ENCODE results near the gene IFITM5. TPM values are rescaled to one million over a fixed set of nuclear protein-coding genes. Genes with fewer than 3 reads are reported as not detected.

IFITM5 gene
- not detected in 2 replicates for total RNA-seq

GRCh38 chr11:299081-299891, at the start of gene IFITM5:
TSS of gene IFITM5 (minus strand) at chr11:299526. CDS start at chr11:299490, 36 bp downstream.

GRCh38 chr11:313787-314553, 14.6 kb upstream of the IFITM5 start, which contains the start of gene IFITM1:
TSS of gene IFITM1 (plus strand) at chr11:314040. CDS start at chr11:314171, 131 bp downstream.

GRCh38 chr11:307766-308708, 8.7 kb upstream of the IFITM5 start, which contains the start of gene IFITM2:
TSS of gene IFITM2 (plus strand) at chr11:307816. CDS start at chr11:308193, 377 bp downstream.

GRCh38 chr11:288478-289397, 10.6 kb downstream of the IFITM5 start, which contains the start of gene PGGHG:
TSS of gene PGGHG (plus strand) at chr11:289126. CDS start at chr11:289817, 691 bp downstream.

GRCh38 chr11:278001-278951, 21.1 kb downstream of the IFITM5 start, which contains the start of gene NLRP6:
TSS of gene NLRP6 (plus strand) at chr11:278407. CDS start at chr11:278570, 163 bp downstream.

Other genes starting within 250 kb of the IFITM5 start
- not detected in 2 replicates for gene SCGB1C1, start 106.4 kb downstream of the IFITM5 start, total RNA-seq
- 34.9 and 44.1 TPM in 2 replicates for gene BET1L, start 92.1 kb downstream of the IFITM5 start, total RNA-seq
- gene RIC8A, start 91.8 kb downstream of the IFITM5 start, total RNA-seq, result 194 and 250 TPM in 2 replicates
- 10.2 and 11.1 TPM in 2 replicates for gene SIRT3, start 63.2 kb downstream of the IFITM5 start, total RNA-seq
- 79.2 and 90.0 TPM in 2 replicates for gene PSMD13, start 62.5 kb downstream of the IFITM5 start, total RNA-seq
- gene NLRP6, start 21.1 kb downstream of the IFITM5 start, total RNA-seq, result not detected in 2 replicates
- 14.9 and 25.8 TPM in 2 replicates for gene PGGHG, start 10.4 kb downstream of the IFITM5 start, total RNA-seq
- gene IFITM2, start 8.3 kb upstream of the IFITM5 start, total RNA-seq, result 148 and 188 TPM in 2 replicates
- 31.5 and 106 TPM in 2 replicates for gene IFITM1, start 14.5 kb upstream of the IFITM5 start, total RNA-seq
- 135 and 137 TPM in 2 replicates for gene IFITM3, start 21.3 kb upstream of the IFITM5 start, total RNA-seq
- gene B4GALNT4, start 70.0 kb upstream of the IFITM5 start, total RNA-seq, result 2.2 and 11.6 TPM in 2 replicates
- 0.56 and 0.65 TPM in 2 replicates for gene PKP3, start 94.7 kb upstream of the IFITM5 start, total RNA-seq
- 11.1 and 14.8 TPM in 2 replicates for gene SIGIRR, start 115.5 kb upstream of the IFITM5 start, total RNA-seq
- gene ANO9, start 142.5 kb upstream of the IFITM5 start, total RNA-seq, result not detected in 2 replicates
- 30.7 and 49.7 TPM in 2 replicates for gene PTDSS2, start 150.8 kb upstream of the IFITM5 start, total RNA-seq
- gene RNH1, start 207.7 kb upstream of the IFITM5 start, total RNA-seq, result 279 and 507 TPM in 2 replicates
- gene HRAS, start 236.1 kb upstream of the IFITM5 start, total RNA-seq, result 46.1 and 53.3 TPM in 2 replicates
- 0.52 and 1.1 TPM in 2 replicates for gene LRRC56, start 238.0 kb upstream of the IFITM5 start, total RNA-seq

All from smooth muscle cell of the pulmonary artery (primary cell).